Epithelial cell of umbilical artery (primary cell): Measurements from ENCODE around the gene TEAD4. TPM values are rescaled to one million over a fixed set of nuclear protein-coding genes. Genes with fewer than 3 reads are reported as not detected.

Source experiments
- total RNA-seq: library from RNA; depleted of rRNA; stranded (reverse); fragments of >200 nt; gene quantifications from 2 replicates; pipeline ENCODE4 v1.2.3, GENCODE V29; 2014

Gene TEAD4
- 19.8 and 22.8 TPM in 2 replicates for total RNA-seq

DNA sequence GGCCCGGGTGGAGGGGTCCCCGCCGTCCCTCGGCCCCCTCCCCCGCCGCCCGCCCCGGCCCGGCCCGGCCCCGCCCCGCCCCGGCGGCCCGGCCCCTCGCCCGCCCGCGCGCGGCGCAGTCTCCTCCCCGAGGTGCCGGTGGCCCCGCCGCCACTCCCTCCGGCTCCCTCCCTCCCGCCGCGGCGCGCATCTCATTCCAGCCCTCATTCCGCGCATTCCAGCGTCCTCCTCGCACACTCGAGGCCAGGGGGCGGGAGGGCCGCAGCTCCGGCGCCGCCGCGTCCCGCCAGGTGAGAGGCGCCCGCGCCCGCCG lies at the start of gene TEAD4:
TSS of gene TEAD4 (plus strand) at position 206 of the 313 bp plus-strand sequence.

DNA sequence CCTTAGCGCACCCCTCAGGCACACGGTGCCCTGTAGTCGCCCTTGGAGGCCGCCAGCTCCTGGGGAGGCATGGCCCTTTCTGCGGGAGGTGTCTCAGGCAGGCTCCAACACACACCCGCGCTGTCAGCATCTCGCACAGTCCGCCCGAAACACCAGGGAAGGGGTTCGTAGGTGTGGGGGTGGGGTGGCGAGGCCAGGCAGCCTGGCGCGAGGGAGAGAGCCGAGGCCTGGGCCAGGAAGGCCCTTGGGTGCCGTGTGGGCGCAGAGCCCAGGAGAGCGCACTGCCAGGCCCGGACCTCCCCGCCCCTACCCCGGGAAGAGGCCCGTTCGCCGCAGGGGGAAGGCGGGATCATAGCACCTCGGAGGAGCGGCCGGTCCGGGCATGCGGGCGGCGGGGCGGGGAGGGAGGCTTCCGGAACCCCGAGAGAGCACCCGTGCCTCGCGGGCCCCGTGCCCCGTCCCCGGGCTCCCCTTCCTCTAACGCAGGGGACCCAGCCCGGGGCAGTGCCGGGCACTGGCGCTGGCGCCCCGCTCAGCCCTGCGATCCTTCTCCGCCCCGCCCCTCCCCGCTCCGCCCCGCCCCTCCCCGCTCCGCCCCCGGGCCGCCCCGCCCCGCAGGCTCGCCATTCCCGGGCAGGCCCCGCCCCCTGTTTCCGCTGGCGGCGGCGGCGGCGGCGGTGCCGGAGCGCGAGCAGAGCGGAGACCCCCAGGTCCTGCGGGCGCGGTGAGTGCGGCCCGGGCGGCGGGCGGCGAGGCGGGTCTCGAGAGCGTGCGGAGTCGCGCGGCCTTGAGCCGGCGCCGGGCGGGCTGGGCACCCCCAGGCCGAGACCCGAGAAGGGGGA lies 117.8 kb downstream of the TEAD4 start, which contains the start of gene TSPAN9:
TSS of gene TSPAN9 (plus strand) at position 650 of the 842 bp plus-strand sequence. CDS start 123,815 bp downstream, outside the sequence.

Other genes with a start within 250 kb of the TEAD4 start
- gene FKBP4, start 164.4 kb upstream of the TEAD4 start, total RNA-seq: 69.2 and 92.4 TPM in 2 replicates
- 10.1 and 11.1 TPM in 2 replicates for gene ITFG2, start 146.7 kb upstream of the TEAD4 start, total RNA-seq
- gene NRIP2, start 124.4 kb upstream of the TEAD4 start, total RNA-seq: not detected in 2 replicates
- not detected in 2 replicates for gene TEX52, start 102.4 kb upstream of the TEAD4 start, total RNA-seq
- gene FOXM1, start 82.2 kb upstream of the TEAD4 start, total RNA-seq: 5.2 and 7.9 TPM in 2 replicates
- 16.9 and 22.5 TPM in 2 replicates for gene RHNO1, start 82.2 kb upstream of the TEAD4 start, total RNA-seq
- 12.3 and 14.7 TPM in 2 replicates for gene TULP3, start 68.5 kb upstream of the TEAD4 start, total RNA-seq
- gene TSPAN9, start 118.0 kb downstream of the TEAD4 start, total RNA-seq: 35.1 and 50.6 TPM in 2 replicates